HL-60 (cell line): Measurements from ENCODE around the gene NT5C3A.

Source experiments
- DNase-seq, 2 experiments: peaks; one replicate each; pipeline ENCODE4 v3.0.0-alpha.2; 2010 to 2020; ENCODE audit warnings: low read depth in 1 of 2, low spot score in 1 of 2
- H3K27ac ChIP-seq: fragments of 250-450 bp; sonication (Bioruptor Pico); replicated peaks from 2 replicates; pipeline ENCODE4 v1.5.1; 2020; ENCODE audit warnings: mild to moderate bottlenecking, moderate library complexity
- H3K27me3 ChIP-seq: fragments of 250-450 bp; sonication (Bioruptor Pico); 2 replicates; pipeline ENCODE4 v1.5.1; 2021; ENCODE audit warnings: mild to moderate bottlenecking, moderate library complexity; ENCODE audit not compliant: insufficient read depth, poor library complexity, severe bottlenecking
- H3K4me3 ChIP-seq: replicated peaks from 2 replicates; pipeline ENCODE4 v1.5.1; 2011; ENCODE audit warnings: mild to moderate bottlenecking, control low read depth, low read length; ENCODE audit not compliant: insufficient read depth
- CTCF ChIP-seq: IDR thresholded peaks from one replicate; pipeline ENCODE4 v1.5.1; 2011; ENCODE audit warnings: low read length, control low read depth, inconsistent platforms; ENCODE audit not compliant: insufficient read depth
- GABPA ChIP-seq: IDR thresholded peaks from 2 replicates; pipeline ENCODE4 v1.6.1; 2012; ENCODE audit warnings: low read depth
- POLR2AphosphoS5 ChIP-seq: IDR thresholded peaks from 2 replicates; pipeline ENCODE4 v1.6.1; 2012; ENCODE audit warnings: low read depth
- REST ChIP-seq: IDR thresholded peaks from 2 replicates; pipeline ENCODE4 v1.6.1; 2012; ENCODE audit warnings: low read depth; ENCODE audit not compliant: insufficient replicate concordance
- SPI1 ChIP-seq: IDR thresholded peaks from 2 replicates; pipeline ENCODE4 v1.6.1; 2012; ENCODE audit warnings: low read depth, mild to moderate bottlenecking, borderline replicate concordance

NT5C3A gene

GRCh38 chr7:33108554-33109004 lies 46.0 kb upstream of the NT5C3A start:
- TF ChIP-seq POLR2AphosphoS5: no peak
- no peak for TF ChIP-seq GABPA
- TF ChIP-seq SPI1: no peak
- TF ChIP-seq REST: no peak
- TF ChIP-seq CTCF: no peak
- DNase-seq: peak in 1 of 2 experiments; percentile 32
- no peaks in the 10 kb centered on the region for H3K27me3 ChIP-seq

GRCh38 chr7:33107136-33108066 lies 44.8 kb upstream of the NT5C3A start:
- no peaks in the 10 kb centered on the region for H3K27me3 ChIP-seq
- H3K4me3 ChIP-seq: peak overlapping the region; percentile 80
- no peak overlapping the region for H3K27ac ChIP-seq
- TF ChIP-seq CTCF (peak; percentile 11), GABPA (no peak), REST (no peak), POLR2AphosphoS5 (no peak)
- DNase-seq: peak in 1 of 2 experiments; percentile 50

More at GRCh38 chr7:33108554-33109004, 46.0 kb upstream of the NT5C3A start:
- H3K4me3 ChIP-seq: peak overlapping the region; percentile 80
- H3K27ac ChIP-seq: peak overlapping the region; percentile 52

- no peak for DNase-seq
- no peak overlapping the region for H3K27ac ChIP-seq
- no peaks in the 10 kb centered on the region for H3K27me3 ChIP-seq
- TF ChIP-seq SPI1 (no peak), POLR2AphosphoS5 (no peak), CTCF (no peak), GABPA (no peak), REST (no peak)
- H3K4me3 ChIP-seq: no peak overlapping the region
Measured at GRCh38 chr7:33101906-33102305, 39.3 kb upstream of the NT5C3A start.
